ENCODE measurements around the gene SLC6A7. TPM values are rescaled to one million over a fixed set of nuclear protein-coding genes. Genes with fewer than 3 reads are reported as not detected.

SLC6A7 gene
- total RNA-seq, 1 donor from 2014 or later = not detected

- TF ChIP-seq CTCF (conservative IDR thresholded peaks at IDR 0.05; ENCODE audit: low read depth, low read length) = no peak
- no peak for DNase-seq (ENCODE audit: low read depth)
- H3K4me3 ChIP-seq (ENCODE audit: low read depth, low read length) = no peak overlapping the region
Observed at GRCh38 chr5:150160448-150161081, 29.3 kb upstream of the SLC6A7 start.

- no peak for DNase-seq (ENCODE audit: low read depth)
- no peak overlapping the region for H3K4me3 ChIP-seq (ENCODE audit: low read depth, low read length)
- peak; percentile 94 for TF ChIP-seq CTCF (conservative IDR thresholded peaks at IDR 0.05; ENCODE audit: low read depth, low read length)
Observed at GRCh38 chr5:150161242-150162141, 28.4 kb upstream of the SLC6A7 start.

DNA sequence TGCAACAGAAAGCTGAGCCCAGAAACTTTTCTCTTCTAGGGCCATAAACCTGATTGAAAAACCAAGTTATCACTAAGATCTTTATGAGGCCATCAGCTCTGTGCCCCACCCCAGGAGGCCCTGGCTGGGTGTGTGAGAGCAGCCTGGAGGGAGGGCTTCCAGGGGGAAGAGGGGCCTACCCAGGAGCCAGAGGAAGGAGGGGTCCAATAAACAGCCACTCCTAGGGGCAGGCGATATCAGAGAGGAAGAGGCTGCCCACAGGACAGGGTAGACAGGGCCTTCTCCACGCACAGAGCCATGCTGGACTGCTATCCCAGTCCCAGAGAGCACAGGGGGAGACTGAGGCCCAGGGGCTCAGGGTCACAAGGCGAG lies 27.7 kb upstream of the SLC6A7 start:
- no peak for DNase-seq (ENCODE audit: low read depth)
- no peak for TF ChIP-seq CTCF (conservative IDR thresholded peaks at IDR 0.05; ENCODE audit: low read depth, low read length)
- no peak overlapping the region for H3K4me3 ChIP-seq (ENCODE audit: low read depth, low read length)

DNA sequence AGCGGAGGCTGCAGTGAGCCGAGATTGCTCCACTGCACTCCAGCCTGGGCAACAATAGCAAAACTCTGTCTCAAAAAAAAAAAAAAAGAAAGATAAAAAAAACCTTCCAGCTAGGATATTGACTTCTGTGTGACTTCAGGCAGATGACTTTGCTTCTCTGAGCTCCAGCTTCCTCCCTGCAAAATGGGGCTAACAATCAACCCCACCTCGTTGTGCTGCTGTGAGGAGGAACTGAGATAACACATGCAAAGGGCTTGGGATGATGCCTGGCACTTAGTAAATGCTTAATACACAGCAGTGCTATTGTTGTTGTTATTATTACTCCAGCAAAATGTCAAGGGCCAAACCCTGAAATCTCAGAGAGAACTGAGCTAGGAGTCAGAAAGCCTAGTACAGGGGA lies 26.8 kb upstream of the SLC6A7 start:
- H3K4me3 ChIP-seq (ENCODE audit: low read depth, low read length) = no peak overlapping the region
- no peak for DNase-seq (ENCODE audit: low read depth)
- no peak for TF ChIP-seq CTCF (conservative IDR thresholded peaks at IDR 0.05; ENCODE audit: low read depth, low read length)

GRCh38 chr5:150163547-150164059 lies 26.3 kb upstream of the SLC6A7 start:
- no peak overlapping the region for H3K4me3 ChIP-seq (ENCODE audit: low read depth, low read length)
- DNase-seq (ENCODE audit: low read depth) = no peak
- no peak for TF ChIP-seq CTCF (conservative IDR thresholded peaks at IDR 0.05; ENCODE audit: low read depth, low read length)

GRCh38 chr5:150164211-150164980 lies 25.5 kb upstream of the SLC6A7 start:
- DNase-seq (ENCODE audit: low read depth) = no peak
- H3K4me3 ChIP-seq (ENCODE audit: low read depth, low read length) = no peak overlapping the region
- no peak for TF ChIP-seq CTCF (conservative IDR thresholded peaks at IDR 0.05; ENCODE audit: low read depth, low read length)

Data from epithelial cell of proximal tubule (primary cell).